ENCODE data around the gene MERTK. TPM values are rescaled to one million over a fixed set of nuclear protein-coding genes. Genes with fewer than 3 reads are reported as not detected.
"Not testable (repeated sequence)": the region's sequence is repeated elsewhere in the genome, so short reads cannot be mapped to it uniquely, and the experiment has no call there.

Gene MERTK
- total RNA-seq, 1 donor from 2014 or later, result 11.1 TPM

DNA sequence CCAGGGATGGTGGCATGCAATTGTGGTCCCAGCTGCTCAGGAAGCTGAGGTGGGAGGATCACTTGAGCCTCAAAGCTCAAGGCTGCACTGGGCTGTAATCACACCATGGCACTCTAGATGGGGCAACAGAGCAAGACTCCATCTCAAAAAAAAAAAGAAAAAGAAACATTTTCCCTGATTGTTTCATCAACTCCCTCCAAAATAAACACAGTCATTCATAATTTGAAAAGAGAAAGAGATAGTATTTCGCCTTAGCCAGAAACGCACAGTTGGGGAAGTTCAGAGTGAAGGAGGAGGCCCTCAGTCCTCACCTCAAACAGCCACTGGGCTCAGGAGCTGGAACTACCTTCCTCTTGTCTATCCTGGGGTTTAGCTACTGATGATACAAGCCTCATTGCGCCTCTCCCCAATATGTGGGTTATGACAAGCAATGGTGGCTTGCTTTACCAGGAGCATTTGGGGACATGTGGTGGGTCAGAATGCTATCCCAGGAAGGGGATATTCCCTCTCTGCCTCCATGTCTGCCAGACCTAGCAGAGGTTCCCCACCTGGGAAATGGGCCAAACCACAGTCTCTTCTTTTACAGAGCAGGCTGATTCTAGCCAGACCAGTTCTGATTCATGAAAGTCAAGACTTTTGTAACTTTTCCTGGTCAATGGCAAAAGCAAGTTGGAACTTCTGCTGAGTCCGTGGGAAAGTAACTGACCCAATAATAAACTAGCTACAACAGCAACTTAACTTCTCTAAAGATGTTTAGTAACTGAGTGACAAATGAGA lies 134.5 kb downstream of the MERTK start:
- TF ChIP-seq CTCF (IDR thresholded peaks at IDR 0.05), result peak in 1 of 3 experiments; percentile 18
- no peak overlapping the region for H3K4me3 ChIP-seq
- peak overlapping the region; percentile 43 to 62 for H3K27ac ChIP-seq
- peak in 1 of 2 donors; percentile 72 for DNase-seq (ENCODE audit: low spot score in 2 of 2)
- peaks cover 2 to 18% of the 10 kb centered on the region in 2 donors for H3K4me1 ChIP-seq
- no peaks in the 10 kb centered on the region for H3K9me3 ChIP-seq
- H3K27me3 ChIP-seq, result no peaks in the 10 kb centered on the region
- no peaks in the 10 kb centered on the region for H3K36me3 ChIP-seq
- intact Hi-C loops (cut with DNase I), result loop anchor here (5.0 kb wide), 1 partner anchor 136 kb away; the partner anchor contains the start of gene MERTK

DNA sequence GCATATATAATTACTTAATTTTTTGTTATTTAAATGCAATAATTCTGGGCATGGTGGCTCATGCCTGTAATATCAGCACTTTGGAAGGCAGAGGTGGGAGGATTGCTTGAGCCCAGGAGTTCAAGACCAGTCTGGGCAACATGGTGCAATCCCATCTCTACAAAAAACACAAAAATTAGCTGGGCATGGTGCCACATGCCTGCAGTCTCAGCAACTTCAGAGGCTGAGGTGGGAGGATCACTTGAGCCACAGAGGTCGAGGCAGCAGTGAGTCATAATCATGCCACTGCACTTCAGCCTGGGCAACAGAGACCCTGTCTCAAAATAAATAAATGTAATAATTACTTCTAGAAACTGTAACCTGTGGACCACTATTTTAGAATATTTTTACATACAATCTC lies 135.2 kb downstream of the MERTK start:
- Histone ChIP-seq H3K36me3 (no peaks in the 10 kb centered on the region), H3K9me3 (no peaks in the 10 kb centered on the region), H3K27ac (peak overlapping the region; percentile 48 to 62), H3K4me1 (peaks cover 2 to 15% of the 10 kb centered on the region in 2 donors), H3K27me3 (no peaks in the 10 kb centered on the region), H3K4me3 (no peak overlapping the region)
- no peak for DNase-seq (ENCODE audit: low spot score in 2 of 2)
- intact Hi-C loops (cut with DNase I), result loop anchor here (5.0 kb wide), 1 partner anchor 136 kb away; the partner anchor contains the start of gene MERTK
- no peak for TF ChIP-seq CTCF (IDR thresholded peaks at IDR 0.05)

GRCh38 chr2:112034924-112035323 lies 136.5 kb downstream of the MERTK start:
- no peaks in the 10 kb centered on the region for H3K36me3 ChIP-seq
- no peak for TF ChIP-seq CTCF (IDR thresholded peaks at IDR 0.05)
- H3K27me3 ChIP-seq, result no peaks in the 10 kb centered on the region
- H3K4me1 ChIP-seq, result peaks cover 0 to 14% of the 10 kb centered on the region in 2 donors
- intact Hi-C loops (cut with DNase I), result loop anchor here (5.0 kb wide), 1 partner anchor 138 kb away; the partner anchor contains the start of gene MERTK
- DNase-seq (ENCODE audit: low spot score in 2 of 2), result no peak
- H3K4me3 ChIP-seq, result no peak overlapping the region
- H3K9me3 ChIP-seq, result no peaks in the 10 kb centered on the region
- no peak overlapping the region for H3K27ac ChIP-seq

GRCh38 chr2:112035786-112036185 lies 137.4 kb downstream of the MERTK start:
- H3K4me1 ChIP-seq, result peaks cover 0 to 14% of the 10 kb centered on the region in 2 donors
- no peak for DNase-seq (ENCODE audit: low spot score in 2 of 2)
- no peak overlapping the region for H3K4me3 ChIP-seq
- no peaks in the 10 kb centered on the region for H3K9me3 ChIP-seq
- intact Hi-C loops (cut with DNase I), result no loop called here
- no peaks in the 10 kb centered on the region for H3K36me3 ChIP-seq
- no peak overlapping the region for H3K27ac ChIP-seq
- no peak for TF ChIP-seq CTCF (IDR thresholded peaks at IDR 0.05)
- H3K27me3 ChIP-seq, result no peaks in the 10 kb centered on the region

GRCh38 chr2:112039556-112039955 lies 141.1 kb downstream of the MERTK start:
- H3K27ac ChIP-seq; H3K4me1 ChIP-seq; H3K4me3 ChIP-seq; H3K27me3 ChIP-seq; intact Hi-C loops (cut with DNase I); H3K9me3 ChIP-seq; H3K36me3 ChIP-seq; DNase-seq (ENCODE audit: low spot score in 2 of 2): not testable (repeated sequence)

- H3K27me3 ChIP-seq; H3K27ac ChIP-seq; H3K9me3 ChIP-seq; DNase-seq (ENCODE audit: low spot score in 2 of 2); H3K36me3 ChIP-seq; H3K4me1 ChIP-seq; intact Hi-C loops (cut with DNase I); H3K4me3 ChIP-seq: not testable (repeated sequence)
Observed at GRCh38 chr2:112040066-112040465, 141.7 kb downstream of the MERTK start.

- intact Hi-C loops (cut with DNase I); H3K27ac ChIP-seq; H3K36me3 ChIP-seq; DNase-seq (ENCODE audit: low spot score in 2 of 2); H3K4me3 ChIP-seq; H3K27me3 ChIP-seq; H3K4me1 ChIP-seq: not testable (repeated sequence)
- peaks cover 0 to 14% of the 10 kb centered on the region in 2 donors for H3K9me3 ChIP-seq
Observed at GRCh38 chr2:112041460-112041859, 143.1 kb downstream of the MERTK start.

Data from ascending aorta (tissue), 2 donors.